ENCODE results near the gene PGM5. TPM values are rescaled to one million over a fixed set of nuclear protein-coding genes. Genes with fewer than 3 reads are reported as not detected.

Gene PGM5
- total RNA-seq, 3 donors from 2014 or later (not counting 1 experiment from before 2014, with no cell fraction given) = 0.43 to 1.8 TPM; not detected in 1

- no peak overlapping the region for H3K4me3 ChIP-seq (ENCODE audit: low read length)
- Mint-ChIP-seq H3K9me3 (no peaks in the 10 kb centered on the region), H3K4me3 (no peak overlapping the region), H3K4me1 (no peaks in the 10 kb centered on the region), H3K27me3 (ENCODE audit: low read depth in 2 of 2) (peaks cover 3 to 9% of the 10 kb centered on the region in 2 donors), H3K36me3 (no peaks in the 10 kb centered on the region), H3K27ac (no peak overlapping the region)
- WGBS (ENCODE audit: insufficient coverage) = 94% methylated on average over 11 of the region's 13 CpGs
- H3K36me3 ChIP-seq (ENCODE audit: control insufficient read depth, insufficient read depth, low read length) = no peaks in the 10 kb centered on the region
- no peaks in the 10 kb centered on the region for H3K27me3 ChIP-seq (ENCODE audit: control insufficient read depth, insufficient read depth, low read length)
- DNase-seq = no peak
- intact Hi-C loops (cut with micrococcal nuclease) = no loop called here
- H3K4me1 ChIP-seq (ENCODE audit: control insufficient read depth, insufficient read depth, low read length) = no peaks in the 10 kb centered on the region
- H3K9me3 ChIP-seq (ENCODE audit: control insufficient read depth, insufficient read depth, low read length) = no peaks in the 10 kb centered on the region
- ATAC-seq = no peak
- TF ChIP-seq CTCF (IDR thresholded peaks at IDR 0.05) = no peak
- no peak overlapping the region for H3K27ac ChIP-seq (ENCODE audit: low read length)
Measured at GRCh38 chr9:68454579-68455334, 98.3 kb downstream of the PGM5 start.

DNA sequence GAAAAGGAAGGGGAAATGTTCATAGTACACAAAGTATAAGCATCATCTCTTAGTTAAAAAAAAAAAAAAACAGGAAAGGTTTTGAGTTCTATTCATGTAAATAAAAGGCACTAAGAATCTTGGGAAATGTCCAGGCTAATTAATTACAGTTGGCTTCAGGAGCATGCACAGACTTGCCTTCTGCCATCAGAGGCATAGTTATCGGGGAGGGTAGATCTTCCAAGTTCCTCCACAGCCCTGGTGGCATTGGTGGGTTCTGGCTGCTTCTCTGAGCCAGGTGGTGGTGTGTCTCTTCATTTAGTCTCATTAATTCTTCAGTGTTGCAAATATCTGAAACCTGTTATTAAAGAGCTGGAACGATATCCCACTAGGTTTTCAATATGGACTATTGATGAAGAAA, 99.0 kb downstream of the PGM5 start:
- Histone ChIP-seq H3K4me1 (ENCODE audit: control insufficient read depth, insufficient read depth, low read length) (no peaks in the 10 kb centered on the region), H3K27ac (ENCODE audit: low read length) (no peak overlapping the region), H3K4me3 (ENCODE audit: low read length) (no peak overlapping the region), H3K27me3 (ENCODE audit: control insufficient read depth, insufficient read depth, low read length) (no peaks in the 10 kb centered on the region), H3K9me3 (ENCODE audit: control insufficient read depth, insufficient read depth, low read length) (no peaks in the 10 kb centered on the region), H3K36me3 (ENCODE audit: control insufficient read depth, insufficient read depth, low read length) (no peaks in the 10 kb centered on the region)
- Mint-ChIP-seq H3K36me3 (no peaks in the 10 kb centered on the region), H3K4me1 (no peaks in the 10 kb centered on the region), H3K9me3 (no peaks in the 10 kb centered on the region), H3K27me3 (ENCODE audit: low read depth in 2 of 2) (peaks cover 3 to 9% of the 10 kb centered on the region in 2 donors), H3K4me3 (no peak overlapping the region), H3K27ac (no peak overlapping the region)
- TF ChIP-seq CTCF (IDR thresholded peaks at IDR 0.05) = no peak
- DNase-seq (no peak), ATAC-seq (no peak)
- WGBS (ENCODE audit: insufficient coverage) = 81% methylated on average over 2 of the region's 2 CpGs
- intact Hi-C loops (cut with micrococcal nuclease) = no loop called here

- H3K4me3 Mint-ChIP-seq = no peak overlapping the region
- H3K4me1 Mint-ChIP-seq = no peaks in the 10 kb centered on the region
- Histone ChIP-seq H3K27me3 (ENCODE audit: control insufficient read depth, insufficient read depth, low read length) (no peaks in the 10 kb centered on the region), H3K9me3 (ENCODE audit: control insufficient read depth, insufficient read depth, low read length) (no peaks in the 10 kb centered on the region), H3K36me3 (ENCODE audit: control insufficient read depth, insufficient read depth, low read length) (no peaks in the 10 kb centered on the region), H3K27ac (ENCODE audit: low read length) (no peak overlapping the region), H3K4me1 (ENCODE audit: control insufficient read depth, insufficient read depth, low read length) (no peaks in the 10 kb centered on the region), H3K4me3 (ENCODE audit: low read length) (no peak overlapping the region)
- H3K36me3 Mint-ChIP-seq = no peaks in the 10 kb centered on the region
- DNase-seq (no peak), ATAC-seq (no peak)
- H3K27me3 Mint-ChIP-seq (ENCODE audit: low read depth in 2 of 2) = peaks cover under 1 to 3% of the 10 kb centered on the region in 2 donors
- no peaks in the 10 kb centered on the region for H3K9me3 Mint-ChIP-seq
- no peak for TF ChIP-seq CTCF (IDR thresholded peaks at IDR 0.05)
- H3K27ac Mint-ChIP-seq = no peak overlapping the region
- intact Hi-C loops (cut with micrococcal nuclease) = no loop called here
- 93% methylated on average over 1 of the region's 1 CpG for WGBS (ENCODE audit: insufficient coverage)
Measured at GRCh38 chr9:68457803-68458202, 101.4 kb downstream of the PGM5 start.

DNA sequence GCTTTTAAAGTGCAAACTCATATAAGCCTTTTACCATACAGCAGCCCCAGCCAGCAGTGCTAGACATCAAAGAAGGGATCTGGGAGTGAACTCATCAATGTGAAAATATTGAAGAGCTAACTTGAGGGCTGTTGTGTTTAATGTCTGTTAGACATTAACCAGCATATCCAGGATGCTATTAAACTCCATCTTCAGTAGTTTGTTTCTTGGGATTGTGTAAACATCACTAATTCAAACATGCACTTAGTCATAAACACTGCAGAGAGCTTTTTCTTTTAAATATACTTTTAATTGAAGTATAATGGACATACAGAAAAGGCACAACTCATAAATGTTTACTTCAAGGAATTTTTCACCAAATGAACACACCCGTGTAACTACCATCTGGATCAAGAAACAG, 102.5 kb downstream of the PGM5 start:
- H3K27ac ChIP-seq (ENCODE audit: low read length) = no peak overlapping the region
- Mint-ChIP-seq H3K4me1 (no peaks in the 10 kb centered on the region), H3K36me3 (no peaks in the 10 kb centered on the region), H3K4me3 (no peak overlapping the region), H3K9me3 (no peaks in the 10 kb centered on the region), H3K27me3 (ENCODE audit: low read depth in 2 of 2) (peaks cover 0 to 3% of the 10 kb centered on the region in 2 donors), H3K27ac (no peak overlapping the region)
- H3K4me1 ChIP-seq (ENCODE audit: control insufficient read depth, insufficient read depth, low read length) = no peaks in the 10 kb centered on the region
- H3K9me3 ChIP-seq (ENCODE audit: control insufficient read depth, insufficient read depth, low read length) = no peaks in the 10 kb centered on the region
- no peak for DNase-seq
- H3K36me3 ChIP-seq (ENCODE audit: control insufficient read depth, insufficient read depth, low read length) = no peaks in the 10 kb centered on the region
- intact Hi-C loops (cut with micrococcal nuclease) = no loop called here
- TF ChIP-seq CTCF (IDR thresholded peaks at IDR 0.05) = no peak
- no peaks in the 10 kb centered on the region for H3K27me3 ChIP-seq (ENCODE audit: control insufficient read depth, insufficient read depth, low read length)
- no peak for ATAC-seq
- WGBS (ENCODE audit: insufficient coverage) = 94% methylated on average over 1 of the region's 1 CpG
- no peak overlapping the region for H3K4me3 ChIP-seq (ENCODE audit: low read length)
